Activated CD4-positive, CD25-positive, alpha-beta regulatory T cell treated with anti-CD3 and anti-CD28 coated beads, Interleukin-2, amount 50 U/mL, for 24 hours (primary cell): ENCODE measurements around the gene ZNF775.

Source experiments
- ATAC-seq, 2 donors: fragments of 150-1000 bp; cut with Tn5 transposase; one replicate each; pipeline ENCODE4 v1.10.0; 2021; ENCODE audit warnings: mild to moderate bottlenecking in 1 of 2, moderate library complexity in 1 of 2

ZNF775 gene

GRCh38 chr7:150415161-150416153 lies 36.3 kb downstream of the ZNF775 start:
- no peak for ATAC-seq

GRCh38 chr7:150417239-150417638 lies 38.1 kb downstream of the ZNF775 start:
- no peak for ATAC-seq

- ATAC-seq = no peak
Observed at GRCh38 chr7:150417863-150418262, 38.7 kb downstream of the ZNF775 start.

GRCh38 chr7:150420242-150420641 lies 41.1 kb downstream of the ZNF775 start:
- no peak for ATAC-seq

- ATAC-seq = peak; percentile 97 to 99
Observed at GRCh38 chr7:150420987-150421674, 42.0 kb downstream of the ZNF775 start.

- no peak for ATAC-seq
Observed at GRCh38 chr7:150421831-150422230, 42.7 kb downstream of the ZNF775 start.

GRCh38 chr7:150425670-150426069 lies 46.5 kb downstream of the ZNF775 start:
- ATAC-seq = no peak

GRCh38 chr7:150428671-150429451 lies 49.7 kb downstream of the ZNF775 start:
- ATAC-seq = peak in 1 of 2 donors; percentile 58

- no peak for ATAC-seq
Observed at GRCh38 chr7:150429699-150430098, 50.6 kb downstream of the ZNF775 start.

- ATAC-seq = no peak
Observed at GRCh38 chr7:150430465-150431085, 51.4 kb downstream of the ZNF775 start.

- no peak for ATAC-seq
Observed at GRCh38 chr7:150431839-150432658, 52.9 kb downstream of the ZNF775 start.

GRCh38 chr7:150432915-150433892 lies 54.1 kb downstream of the ZNF775 start:
- ATAC-seq = no peak

GRCh38 chr7:150434240-150434639 lies 55.1 kb downstream of the ZNF775 start:
- ATAC-seq = no peak

GRCh38 chr7:150435047-150435389 lies 55.9 kb downstream of the ZNF775 start:
- no peak for ATAC-seq

- peak; percentile 34 to 57 for ATAC-seq
Observed at GRCh38 chr7:150435390-150436073, 56.4 kb downstream of the ZNF775 start.

- ATAC-seq = peak; percentile 32 to 48
Observed at GRCh38 chr7:150439967-150440366, 60.8 kb downstream of the ZNF775 start.

- ATAC-seq = no peak
Observed at GRCh38 chr7:150441524-150441923, 62.4 kb downstream of the ZNF775 start.

- no peak for ATAC-seq
Observed at GRCh38 chr7:150442811-150443210, 63.7 kb downstream of the ZNF775 start.

- no peak for ATAC-seq
Observed at GRCh38 chr7:150443793-150444540, 64.8 kb downstream of the ZNF775 start.
